ENCODE data around the gene CYB5B. TPM values are rescaled to one million over a fixed set of nuclear protein-coding genes. Genes with fewer than 3 reads are reported as not detected.

The CYB5B gene
- total RNA-seq, 2 donors from 2014 or later: 12.0 to 54.5 TPM

DNA sequence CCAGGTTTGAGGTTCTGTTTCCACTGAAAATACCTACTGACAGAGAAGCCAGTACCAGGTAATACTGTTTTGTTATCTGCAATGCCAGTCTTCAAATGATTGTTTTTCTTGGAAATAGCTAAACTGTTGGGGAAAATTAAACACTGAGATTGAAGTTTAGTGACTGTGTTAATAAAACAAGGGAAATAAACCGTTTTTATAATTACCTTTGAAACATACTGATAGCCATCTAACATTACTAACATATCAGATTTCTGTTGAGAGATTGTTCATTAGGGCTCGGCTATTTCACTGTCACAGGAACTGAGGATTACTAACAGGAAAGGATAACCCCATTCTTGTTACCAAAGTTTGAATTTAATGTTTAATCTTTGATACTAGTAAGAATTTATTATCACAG, 42.1 kb downstream of the CYB5B start:
- no peaks in the 10 kb centered on the region for H3K36me3 ChIP-seq
- DNase-seq (ENCODE audit: low spot score) (no peak), ATAC-seq (ENCODE audit: insufficient number of reproducible peaks, low FRiP score, low read depth) (no peak)
- no peaks in the 10 kb centered on the region for H3K9me3 ChIP-seq
- TF ChIP-seq, protein P1, sequence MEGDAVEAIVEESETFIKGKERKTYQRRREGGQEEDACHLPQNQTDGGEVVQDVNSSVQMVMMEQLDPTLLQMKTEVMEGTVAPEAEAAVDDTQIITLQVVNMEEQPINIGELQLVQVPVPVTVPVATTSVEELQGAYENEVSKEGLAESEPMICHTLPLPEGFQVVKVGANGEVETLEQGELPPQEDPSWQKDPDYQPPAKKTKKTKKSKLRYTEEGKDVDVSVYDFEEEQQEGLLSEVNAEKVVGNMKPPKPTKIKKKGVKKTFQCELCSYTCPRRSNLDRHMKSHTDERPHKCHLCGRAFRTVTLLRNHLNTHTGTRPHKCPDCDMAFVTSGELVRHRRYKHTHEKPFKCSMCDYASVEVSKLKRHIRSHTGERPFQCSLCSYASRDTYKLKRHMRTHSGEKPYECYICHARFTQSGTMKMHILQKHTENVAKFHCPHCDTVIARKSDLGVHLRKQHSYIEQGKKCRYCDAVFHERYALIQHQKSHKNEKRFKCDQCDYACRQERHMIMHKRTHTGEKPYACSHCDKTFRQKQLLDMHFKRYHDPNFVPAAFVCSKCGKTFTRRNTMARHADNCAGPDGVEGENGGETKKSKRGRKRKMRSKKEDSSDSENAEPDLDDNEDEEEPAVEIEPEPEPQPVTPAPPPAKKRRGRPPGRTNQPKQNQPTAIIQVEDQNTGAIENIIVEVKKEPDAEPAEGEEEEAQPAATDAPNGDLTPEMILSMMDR (IDR thresholded peaks at IDR 0.05): no peak
- no peaks in the 10 kb centered on the region for H3K4me1 ChIP-seq (ENCODE audit: control insufficient read depth in 1 of 2, low read depth in 2 of 2)
- no peak overlapping the region for H3K4me3 ChIP-seq
- no peaks in the 10 kb centered on the region for H3K27me3 ChIP-seq (replicated peaks; ENCODE audit: insufficient read depth)
- H3K27ac ChIP-seq: no peak overlapping the region

DNA sequence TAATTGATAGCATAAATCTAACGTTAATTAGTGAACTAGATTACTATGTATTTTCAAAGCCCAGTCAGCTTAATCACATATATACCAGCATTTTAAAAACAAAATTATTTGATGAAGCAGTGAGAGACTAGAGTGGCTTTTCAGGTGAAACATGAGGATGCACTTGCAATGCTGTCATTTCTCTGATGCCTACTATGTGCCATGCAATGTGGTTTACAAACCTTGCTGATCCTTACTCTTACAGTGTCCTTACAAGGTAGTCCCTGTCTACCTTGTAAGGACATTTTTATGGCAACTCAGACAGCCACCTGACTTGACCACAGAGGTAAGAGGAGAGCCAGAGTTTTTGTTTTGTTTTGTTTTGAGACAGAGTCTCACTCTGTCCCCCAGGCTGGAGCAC, 42.7 kb downstream of the CYB5B start:
- H3K9me3 ChIP-seq: no peaks in the 10 kb centered on the region
- H3K27me3 ChIP-seq (replicated peaks; ENCODE audit: insufficient read depth): no peaks in the 10 kb centered on the region
- TF ChIP-seq, protein P1 (IDR thresholded peaks at IDR 0.05): no peak
- DNase-seq (ENCODE audit: low spot score): no peak
- H3K4me1 ChIP-seq (ENCODE audit: control insufficient read depth in 1 of 2, low read depth in 2 of 2): no peaks in the 10 kb centered on the region
- no peak overlapping the region for H3K4me3 ChIP-seq
- no peak for ATAC-seq (ENCODE audit: insufficient number of reproducible peaks, low FRiP score, low read depth)
- no peak overlapping the region for H3K27ac ChIP-seq
- H3K36me3 ChIP-seq: no peaks in the 10 kb centered on the region

DNA sequence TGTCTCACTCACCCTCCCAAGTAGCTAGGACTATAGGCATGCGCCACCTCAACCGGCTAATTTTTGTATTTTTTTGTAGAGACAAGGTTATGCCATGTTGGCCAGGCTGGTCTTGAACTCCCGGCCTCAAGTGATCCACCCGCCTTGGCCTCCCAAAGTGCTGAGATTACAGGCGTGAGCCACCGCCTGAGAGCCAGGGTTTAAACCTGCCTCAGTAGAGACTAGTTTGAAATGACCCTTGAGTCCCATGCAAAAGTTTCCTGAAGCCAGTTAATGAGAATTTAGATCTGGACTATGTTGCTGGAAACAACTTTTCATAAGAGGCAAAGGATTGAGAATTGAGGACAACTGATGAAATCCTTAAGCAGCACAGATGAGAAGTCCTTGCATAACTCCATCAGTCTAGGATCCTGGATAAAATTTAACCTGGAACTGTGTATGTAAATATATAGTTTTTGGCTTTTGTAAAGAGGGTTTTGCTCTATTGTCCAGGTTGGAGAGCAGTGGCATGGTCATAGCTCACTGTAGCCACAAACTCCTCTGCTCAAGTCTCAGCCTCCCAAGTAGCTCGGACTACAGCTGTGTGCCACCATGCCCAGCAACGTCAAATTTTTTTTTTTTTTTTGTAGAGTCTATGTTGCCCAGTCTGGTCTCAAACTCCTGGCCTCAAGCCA, 43.2 kb downstream of the CYB5B start:
- H3K27ac ChIP-seq: no peak overlapping the region
- no peaks in the 10 kb centered on the region for H3K27me3 ChIP-seq (replicated peaks; ENCODE audit: insufficient read depth)
- TF ChIP-seq, protein P1 (IDR thresholded peaks at IDR 0.05): no peak
- DNase-seq (ENCODE audit: low spot score) (no peak), ATAC-seq (ENCODE audit: insufficient number of reproducible peaks, low FRiP score, low read depth) (no peak)
- H3K9me3 ChIP-seq: no peaks in the 10 kb centered on the region
- H3K36me3 ChIP-seq: no peaks in the 10 kb centered on the region
- no peaks in the 10 kb centered on the region for H3K4me1 ChIP-seq (ENCODE audit: control insufficient read depth in 1 of 2, low read depth in 2 of 2)
- no peak overlapping the region for H3K4me3 ChIP-seq

DNA sequence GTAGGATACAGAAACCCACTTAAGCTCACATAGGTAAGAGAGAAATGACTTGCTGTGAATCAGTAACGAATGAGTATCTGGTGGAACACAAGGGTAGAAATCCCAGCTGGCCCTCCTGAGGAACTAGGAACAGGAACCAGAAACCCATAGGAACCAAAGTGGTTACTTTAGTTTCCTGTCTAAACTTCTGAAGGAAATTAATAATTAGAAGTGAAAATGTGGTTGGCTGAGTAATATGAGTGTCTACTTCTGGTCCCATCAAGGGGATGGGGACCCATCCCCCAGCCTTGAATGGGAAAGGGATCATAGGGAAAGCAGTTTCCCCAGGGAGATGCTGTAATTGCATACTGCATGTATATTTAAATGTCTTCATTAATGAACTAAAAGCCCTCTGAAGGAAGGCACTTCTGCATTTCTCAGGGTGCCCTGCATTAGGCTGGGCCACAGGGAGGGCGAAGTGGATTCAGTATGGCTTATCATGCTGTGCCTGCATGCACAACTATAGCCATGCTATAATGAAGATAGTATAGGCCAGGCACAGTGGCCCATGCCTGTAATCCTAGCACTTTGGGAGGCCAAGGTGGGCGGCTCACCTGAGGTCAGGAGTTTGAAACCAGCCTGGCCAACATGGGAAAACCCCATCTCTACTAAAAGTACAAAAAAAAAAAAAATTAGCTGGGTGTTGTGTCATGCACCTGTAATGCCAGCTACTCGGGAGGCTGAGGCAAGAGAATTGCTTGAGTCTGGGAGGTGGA, 45.6 kb downstream of the CYB5B start:
- Histone ChIP-seq H3K4me3 (no peak overlapping the region), H3K36me3 (no peaks in the 10 kb centered on the region), H3K27ac (no peak overlapping the region), H3K9me3 (no peaks in the 10 kb centered on the region), H3K27me3 (replicated peaks; ENCODE audit: insufficient read depth) (no peaks in the 10 kb centered on the region), H3K4me1 (ENCODE audit: control insufficient read depth in 1 of 2, low read depth in 2 of 2) (no peaks in the 10 kb centered on the region)
- TF ChIP-seq, protein P1 (IDR thresholded peaks at IDR 0.05): no peak
- no peak for ATAC-seq (ENCODE audit: insufficient number of reproducible peaks, low FRiP score, low read depth)
- no peak for DNase-seq (ENCODE audit: low spot score)

DNA sequence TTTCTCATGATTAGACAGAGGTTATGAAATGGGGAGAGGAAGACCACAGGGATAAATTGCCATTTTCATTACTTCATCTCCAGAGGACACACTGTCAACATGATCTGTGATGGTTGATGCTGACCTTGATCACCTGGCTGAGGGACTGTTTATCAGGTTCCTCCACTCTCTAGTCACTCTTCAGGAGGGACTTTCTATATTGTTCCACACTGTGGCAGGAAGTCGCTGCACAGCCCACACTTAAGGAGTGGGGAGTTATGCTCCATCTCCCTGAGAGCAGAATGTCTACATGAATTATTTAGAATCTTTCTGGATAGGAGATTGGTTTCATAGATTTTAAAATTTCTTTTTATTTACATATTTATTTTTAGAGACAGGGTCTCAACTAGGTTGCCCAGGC, 46.7 kb downstream of the CYB5B start:
- Histone ChIP-seq H3K27me3 (replicated peaks; ENCODE audit: insufficient read depth) (no peaks in the 10 kb centered on the region), H3K4me1 (ENCODE audit: control insufficient read depth in 1 of 2, low read depth in 2 of 2) (no peaks in the 10 kb centered on the region), H3K27ac (no peak overlapping the region), H3K4me3 (no peak overlapping the region), H3K9me3 (no peaks in the 10 kb centered on the region), H3K36me3 (no peaks in the 10 kb centered on the region)
- TF ChIP-seq, protein P1 (IDR thresholded peaks at IDR 0.05): no peak
- no peak for DNase-seq (ENCODE audit: low spot score)
- ATAC-seq (ENCODE audit: insufficient number of reproducible peaks, low FRiP score, low read depth): no peak
